VCaP (cell line): Measurements from ENCODE around the gene PDXK.

Source experiments
- H3K27ac ChIP-seq: fragments of 450-650 bp; 2 replicates; pipeline ENCODE4 v1.5.1; 2017
- TF ChIP-seq, protein P1 (sequence below): fragments of 450-650 bp; conservative IDR thresholded peaks from 2 replicates; pipeline ENCODE4 v1.5.1; 2017; ENCODE audit warnings: mild to moderate bottlenecking, moderate library complexity

The PDXK gene

GRCh38 chr21:43802713-43803313 lies 83.9 kb downstream of the PDXK start:
- H3K27ac ChIP-seq = no peak overlapping the region
- TF ChIP-seq, protein P1, sequence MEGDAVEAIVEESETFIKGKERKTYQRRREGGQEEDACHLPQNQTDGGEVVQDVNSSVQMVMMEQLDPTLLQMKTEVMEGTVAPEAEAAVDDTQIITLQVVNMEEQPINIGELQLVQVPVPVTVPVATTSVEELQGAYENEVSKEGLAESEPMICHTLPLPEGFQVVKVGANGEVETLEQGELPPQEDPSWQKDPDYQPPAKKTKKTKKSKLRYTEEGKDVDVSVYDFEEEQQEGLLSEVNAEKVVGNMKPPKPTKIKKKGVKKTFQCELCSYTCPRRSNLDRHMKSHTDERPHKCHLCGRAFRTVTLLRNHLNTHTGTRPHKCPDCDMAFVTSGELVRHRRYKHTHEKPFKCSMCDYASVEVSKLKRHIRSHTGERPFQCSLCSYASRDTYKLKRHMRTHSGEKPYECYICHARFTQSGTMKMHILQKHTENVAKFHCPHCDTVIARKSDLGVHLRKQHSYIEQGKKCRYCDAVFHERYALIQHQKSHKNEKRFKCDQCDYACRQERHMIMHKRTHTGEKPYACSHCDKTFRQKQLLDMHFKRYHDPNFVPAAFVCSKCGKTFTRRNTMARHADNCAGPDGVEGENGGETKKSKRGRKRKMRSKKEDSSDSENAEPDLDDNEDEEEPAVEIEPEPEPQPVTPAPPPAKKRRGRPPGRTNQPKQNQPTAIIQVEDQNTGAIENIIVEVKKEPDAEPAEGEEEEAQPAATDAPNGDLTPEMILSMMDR = no peak

GRCh38 chr21:43803558-43804300 lies 84.8 kb downstream of the PDXK start:
- H3K27ac ChIP-seq = no peak overlapping the region

GRCh38 chr21:43805275-43805800 lies 86.4 kb downstream of the PDXK start:
- TF ChIP-seq, protein P1 = no peak
- H3K27ac ChIP-seq = peak overlapping the region; percentile 7; the same call in 1 of the 2 replicates

More at GRCh38 chr21:43803558-43804300, 84.8 kb downstream of the PDXK start:
- TF ChIP-seq, protein P1 = no peak

GRCh38 chr21:43806017-43806710 lies 87.2 kb downstream of the PDXK start:
- TF ChIP-seq, protein P1 = no peak
- 0 out of 2 replicates have a peak overlapping the region, but pooled peaks have one; percentile 10 for H3K27ac ChIP-seq

DNA sequence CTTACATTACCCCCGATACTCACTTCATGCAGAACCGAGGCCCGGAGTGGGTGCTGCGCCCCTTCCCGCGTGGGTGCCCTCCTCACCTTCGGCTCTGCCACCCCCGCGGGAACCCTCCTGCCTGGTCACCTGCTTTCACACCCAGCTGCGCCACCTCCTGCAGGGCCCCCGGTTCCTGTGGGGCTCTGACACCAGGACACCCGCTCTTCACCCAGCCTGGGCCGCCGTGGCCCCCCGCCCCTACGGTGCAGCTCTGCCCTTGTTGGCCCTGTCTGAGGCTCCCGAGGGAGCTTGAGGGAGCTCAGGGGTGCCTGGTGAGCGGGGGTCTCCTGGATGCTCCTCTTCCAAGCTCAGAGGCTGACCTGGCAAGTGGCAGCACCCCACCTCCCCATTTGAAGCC lies 89.4 kb downstream of the PDXK start:
- peak overlapping the region; percentile 37; the same call in 1 of the 2 replicates for H3K27ac ChIP-seq
- TF ChIP-seq, protein P1 = no peak

DNA sequence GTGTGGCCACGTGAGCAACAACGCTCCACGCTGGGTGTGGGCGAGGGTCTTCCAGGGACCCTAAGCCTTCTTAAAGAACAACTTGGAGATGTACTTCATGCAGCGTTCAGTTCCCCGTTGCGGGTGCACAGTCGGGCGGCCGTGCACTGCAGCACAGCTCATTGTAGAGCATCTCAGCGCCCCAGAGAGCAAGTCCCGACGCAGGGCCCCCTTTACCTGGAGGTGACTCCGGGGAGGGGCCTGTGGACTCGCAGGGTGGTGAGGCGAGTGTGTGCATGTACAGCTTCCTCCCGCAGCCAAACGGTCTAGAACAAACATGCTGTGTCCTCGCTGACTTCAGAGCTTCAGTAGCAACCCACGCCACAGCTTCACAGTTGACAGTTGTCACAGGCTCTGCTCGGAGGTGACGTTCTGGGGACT lies 89.9 kb downstream of the PDXK start:
- TF ChIP-seq, protein P1 = no peak
- peak overlapping the region; percentile 37; the same call in 1 of the 2 replicates for H3K27ac ChIP-seq

- TF ChIP-seq, protein P1 = no peak
- H3K27ac ChIP-seq = peak overlapping the region; percentile 37; the same call in 1 of the 2 replicates
These were observed 90.4 kb downstream of the PDXK start for GRCh38 chr21:43809346-43809799.
